HG03135 (cell line): ENCODE measurements around the gene SREBF2.

Experiments
- ATAC-seq: cut with Tn5 transposase; IDR thresholded peaks from one replicate; pipeline ENCODE4 v1.9.1; 2021; ENCODE audit warnings: mild to moderate bottlenecking, moderate library complexity; ENCODE audit not compliant: unreplicated experiment

SREBF2 gene

DNA sequence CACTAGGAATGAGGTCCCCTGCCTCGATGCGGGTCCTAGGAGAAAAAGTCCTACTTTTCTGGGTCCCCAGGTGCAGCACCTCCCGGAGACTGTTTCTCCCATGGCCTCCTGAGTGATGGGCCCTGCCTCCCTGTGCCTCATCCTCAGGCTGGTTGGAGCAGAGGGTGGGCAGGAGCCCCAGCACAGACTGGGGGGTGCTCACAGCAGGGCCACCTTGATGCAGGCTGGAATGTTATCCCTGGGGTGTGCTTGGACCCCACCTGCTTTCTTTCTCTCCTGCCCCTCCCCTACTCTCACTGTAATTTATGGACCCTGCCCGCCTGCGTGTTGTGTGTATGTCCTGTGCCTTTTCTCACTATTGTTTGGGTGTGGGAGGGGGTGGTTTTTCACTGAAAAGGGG lies 73.9 kb downstream of the SREBF2 start:
- no peak for ATAC-seq

DNA sequence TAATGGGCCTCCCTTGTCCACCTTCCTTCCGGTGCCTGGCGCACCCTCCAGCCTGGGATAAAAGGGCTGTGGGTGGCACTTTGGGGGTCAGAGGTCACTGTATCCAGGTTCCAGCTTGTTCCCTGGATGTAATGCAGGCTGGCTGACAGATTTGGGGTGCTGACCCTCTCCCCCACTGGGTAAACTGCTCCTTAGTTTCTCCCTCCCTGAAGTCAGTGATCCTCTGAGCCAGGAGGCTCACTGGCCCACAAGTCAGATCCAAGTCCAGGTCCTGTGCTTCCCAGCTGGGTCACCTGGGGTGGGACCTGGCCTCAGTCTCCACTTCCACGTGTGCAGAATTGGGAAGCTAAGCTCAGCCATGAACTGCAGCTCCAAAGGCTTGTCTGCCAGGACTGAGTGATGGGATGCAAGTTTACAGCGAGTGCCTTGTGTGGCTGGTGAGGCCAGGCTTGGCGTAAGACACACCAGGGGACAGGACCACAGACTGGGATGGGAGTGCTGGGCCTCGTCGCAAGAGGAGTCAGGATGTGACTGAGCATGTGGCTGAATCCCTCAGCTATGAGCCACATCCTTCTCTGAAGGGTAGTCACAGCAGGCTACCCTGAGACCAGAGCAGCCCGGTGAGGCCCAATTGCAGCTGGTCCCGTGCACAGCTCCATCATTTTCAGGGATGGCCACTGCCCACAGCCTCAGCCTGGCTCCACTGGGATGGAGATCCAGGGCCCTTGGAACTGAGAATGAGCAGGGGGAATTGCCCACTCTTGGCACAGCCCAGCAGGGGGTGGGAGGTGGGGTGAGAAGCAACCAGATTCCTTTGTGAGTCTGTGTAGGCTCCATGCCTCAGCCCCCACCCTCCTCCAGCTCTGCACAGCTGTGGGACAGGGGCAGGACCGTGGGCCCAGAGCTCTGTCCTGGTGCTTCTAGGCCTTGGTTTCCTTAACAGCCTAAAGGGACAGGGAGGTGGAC lies 74.8 kb downstream of the SREBF2 start:
- ATAC-seq, result no peak

DNA sequence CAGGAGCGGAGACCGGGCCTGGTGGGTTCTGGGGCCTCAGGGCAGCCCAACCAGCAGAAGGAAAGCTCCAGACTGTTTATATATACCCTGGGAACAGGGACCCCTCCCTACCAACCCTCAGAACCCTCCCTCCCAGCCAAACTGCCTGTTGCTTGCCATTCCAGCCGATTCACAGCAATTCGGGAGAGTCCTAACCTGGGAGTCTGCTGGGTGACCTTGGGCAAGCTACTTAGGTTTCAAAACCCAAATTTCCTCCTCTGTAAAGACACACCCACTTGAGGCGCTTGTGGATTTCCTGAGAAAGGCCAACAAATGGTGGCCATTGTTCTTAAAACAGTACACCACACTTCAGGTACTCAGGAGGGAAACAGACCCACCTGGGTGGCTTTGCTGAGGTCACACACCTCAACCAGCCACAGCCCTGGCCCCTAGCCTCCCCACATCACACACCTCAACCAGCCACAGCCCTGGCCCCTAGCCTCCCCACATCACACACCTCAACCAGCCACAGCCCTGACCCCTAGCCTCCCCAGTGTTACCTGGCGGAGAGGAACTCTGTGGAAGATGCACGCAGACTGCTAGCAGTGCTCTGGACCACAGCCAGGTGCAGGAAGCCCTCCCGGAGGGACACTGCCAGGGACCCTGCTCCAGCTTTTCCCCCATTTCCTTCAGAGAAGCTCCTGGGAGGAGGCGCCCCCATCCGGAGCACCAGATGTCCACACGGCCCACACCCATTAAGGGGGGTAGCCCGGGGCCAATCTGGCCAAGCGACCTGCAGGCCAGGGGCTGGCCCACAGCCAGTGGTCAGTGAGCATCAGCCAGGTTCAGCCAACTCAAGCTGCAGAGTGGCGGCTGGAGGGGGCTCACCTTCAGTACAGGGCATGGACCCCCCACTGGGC lies 75.8 kb downstream of the SREBF2 start:
- no peak for ATAC-seq

GRCh38 chr22:41909310-41910049 lies 76.6 kb downstream of the SREBF2 start:
- no peak for ATAC-seq

GRCh38 chr22:41910050-41911000 lies 77.4 kb downstream of the SREBF2 start:
- ATAC-seq, result no peak

GRCh38 chr22:41911001-41911611 lies 78.2 kb downstream of the SREBF2 start:
- ATAC-seq, result no peak

GRCh38 chr22:41912338-41913039 lies 79.6 kb downstream of the SREBF2 start:
- no peak for ATAC-seq

DNA sequence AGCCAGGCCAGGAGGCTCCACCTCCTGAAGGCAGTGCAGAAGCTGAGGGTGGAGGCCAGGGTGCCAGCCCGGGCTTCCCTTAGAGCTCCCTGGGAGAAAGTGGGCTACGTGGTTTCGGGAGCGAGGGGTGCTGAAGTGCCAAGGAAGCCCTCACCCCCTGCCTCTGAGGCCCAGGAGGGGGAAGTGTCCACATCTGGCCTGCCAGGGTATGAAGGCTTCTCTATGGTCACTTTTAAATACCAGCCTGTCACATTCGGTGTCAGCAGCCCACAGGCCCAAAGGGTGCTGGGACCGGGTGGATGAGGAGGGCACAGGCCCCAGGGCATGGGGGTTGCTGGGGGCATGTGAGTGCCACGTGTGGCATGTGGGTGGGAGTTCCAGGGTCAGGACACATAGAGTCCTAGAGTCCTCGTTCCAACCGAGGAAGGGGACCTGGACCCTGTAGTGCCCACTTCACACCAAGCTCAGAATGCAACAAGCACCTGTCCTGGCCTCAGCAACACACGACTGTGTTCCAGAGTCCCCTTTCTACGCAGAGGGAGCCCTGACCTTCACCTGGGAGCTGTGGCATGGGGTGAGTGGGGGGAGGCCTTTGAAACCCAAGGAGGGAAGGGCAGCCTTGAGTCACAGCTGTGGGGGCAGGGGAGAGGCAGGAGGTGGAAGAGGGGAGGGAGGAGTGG lies 80.3 kb downstream of the SREBF2 start:
- ATAC-seq, result no peak

DNA sequence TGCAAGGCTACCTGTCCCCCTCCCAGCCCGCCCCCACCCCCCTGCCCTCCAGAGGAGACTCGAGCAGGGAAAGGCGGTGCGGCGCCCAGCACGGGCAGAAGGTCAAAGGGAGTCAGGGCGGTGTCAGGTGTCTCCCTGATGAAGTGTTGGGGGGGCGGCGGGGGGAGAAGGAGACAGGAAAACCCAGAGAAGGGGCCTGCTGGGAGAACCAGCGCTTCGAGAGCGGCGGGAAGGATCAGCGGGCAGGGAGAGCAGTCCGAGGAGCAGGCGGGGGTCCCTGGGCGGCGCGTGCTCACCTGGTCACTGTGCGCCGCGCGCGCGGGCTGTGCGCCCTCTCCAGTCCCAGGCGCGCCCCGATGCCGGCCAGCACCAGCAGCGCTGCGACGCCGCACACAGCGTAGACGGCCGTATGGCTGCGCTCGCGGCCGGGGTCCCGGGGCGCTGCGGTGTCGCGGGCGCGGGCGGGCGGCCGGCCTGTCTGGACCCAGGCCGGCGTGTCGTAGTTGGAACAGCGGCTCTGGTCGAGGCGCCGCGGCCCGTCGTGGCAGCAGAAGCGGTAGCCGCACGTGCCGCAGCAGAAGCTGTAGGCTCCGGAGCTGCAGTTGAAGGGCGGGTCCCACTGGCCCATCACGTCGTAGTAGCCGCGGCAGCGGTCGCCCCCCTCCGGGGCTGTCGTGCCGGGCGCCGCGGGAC lies 81.1 kb downstream of the SREBF2 start:
- no peak for ATAC-seq

DNA sequence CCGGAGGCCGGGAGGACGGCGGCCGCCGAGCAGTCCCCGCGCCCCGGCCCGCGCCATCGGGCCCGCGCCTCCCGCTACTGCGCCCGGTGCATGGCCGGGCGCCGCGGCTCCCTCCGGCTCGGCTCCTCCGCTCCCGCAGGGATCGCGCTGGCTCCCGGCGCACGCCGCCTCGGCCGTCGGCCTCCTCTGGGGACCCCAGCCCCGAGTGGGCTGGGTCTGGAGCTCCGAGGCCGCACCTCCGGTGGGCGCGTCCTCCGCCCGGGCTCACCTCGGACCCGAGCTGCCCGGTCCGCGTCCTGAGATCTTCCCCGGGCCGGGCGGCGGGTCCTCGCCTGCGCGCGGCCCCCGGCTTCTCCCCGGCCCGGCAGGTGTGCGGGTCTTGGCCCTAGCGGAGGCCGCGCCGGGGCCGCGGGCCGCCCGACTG lies 81.7 kb downstream of the SREBF2 start:
- ATAC-seq, result no peak

DNA sequence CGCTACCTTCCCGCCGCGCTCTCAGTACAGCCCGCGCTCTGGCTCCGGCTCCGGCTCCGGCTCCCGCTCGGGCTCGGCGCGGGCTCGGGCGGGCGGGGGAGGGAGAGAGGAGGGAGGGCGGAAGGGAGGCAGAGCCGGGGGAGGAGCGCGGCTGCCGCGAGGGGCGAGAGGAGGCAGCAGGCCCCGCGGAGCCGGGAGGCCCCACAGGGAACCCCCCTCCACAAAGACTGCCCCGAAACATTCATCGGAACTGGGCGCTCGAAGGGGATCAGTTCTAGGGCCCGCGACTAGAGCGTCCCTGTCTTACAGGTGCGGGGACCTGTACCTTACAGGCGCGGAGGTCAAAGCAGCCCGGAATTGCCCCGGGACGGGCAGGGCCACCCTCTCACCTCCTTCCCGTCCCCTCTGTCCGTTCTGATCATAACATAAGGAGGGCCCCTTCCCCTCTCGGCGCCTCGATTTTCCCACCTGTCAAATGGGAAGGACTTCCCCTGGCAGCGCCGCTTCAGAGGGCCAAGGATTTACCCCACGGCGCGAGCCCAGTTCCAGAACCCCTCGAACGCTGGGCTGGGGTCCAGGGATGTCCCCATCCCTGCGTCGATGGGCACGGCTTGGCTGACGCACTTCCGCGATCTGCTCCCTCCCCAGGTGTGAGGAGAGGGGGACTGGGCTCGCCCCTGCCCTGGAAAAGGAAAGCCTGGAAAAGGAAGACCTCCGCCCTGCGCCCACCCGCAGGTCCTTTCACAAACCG lies 82.3 kb downstream of the SREBF2 start, which contains the start of gene SHISA8:
TSS of gene SHISA8 (minus strand) at position 40 of the 751 bp plus-strand sequence. CDS start 407 bp downstream, outside the sequence.
- ATAC-seq, result no peak

DNA sequence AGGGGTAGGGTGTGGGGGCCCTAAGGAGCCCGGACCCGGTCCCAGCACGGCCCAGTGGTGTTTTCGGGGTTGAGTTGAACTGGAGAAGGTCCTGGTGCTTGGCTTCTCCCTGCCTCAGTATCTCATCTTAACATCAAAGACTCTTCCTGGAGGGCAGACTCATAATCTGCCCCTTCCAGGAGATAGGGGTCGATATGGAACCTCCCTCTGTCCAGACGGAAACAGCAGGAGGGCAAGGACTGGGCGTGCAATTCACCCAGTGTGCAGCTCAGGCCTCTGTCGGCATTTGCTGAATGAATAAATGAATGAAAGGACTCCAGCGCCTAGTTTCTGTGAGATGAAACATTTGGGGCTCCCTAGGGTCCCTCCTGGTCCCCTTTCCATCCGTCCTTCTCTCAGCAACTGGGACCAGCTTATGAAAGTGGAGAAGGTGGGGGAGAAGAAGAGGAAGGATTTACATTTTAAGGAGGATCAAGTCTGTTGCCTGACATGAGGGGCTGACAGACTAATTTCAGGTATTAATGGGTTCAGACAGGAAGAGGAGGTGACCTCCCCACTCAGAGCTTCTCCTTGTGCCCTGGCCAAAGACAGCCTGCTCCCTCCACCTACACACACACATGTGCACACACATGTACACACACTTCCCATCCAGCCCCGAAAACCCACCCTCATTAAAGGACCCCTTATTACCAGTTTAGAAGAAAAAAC lies 83.0 kb downstream of the SREBF2 start:
- no peak for ATAC-seq

GRCh38 chr22:41916745-41917358 lies 83.9 kb downstream of the SREBF2 start:
- no peak for ATAC-seq

DNA sequence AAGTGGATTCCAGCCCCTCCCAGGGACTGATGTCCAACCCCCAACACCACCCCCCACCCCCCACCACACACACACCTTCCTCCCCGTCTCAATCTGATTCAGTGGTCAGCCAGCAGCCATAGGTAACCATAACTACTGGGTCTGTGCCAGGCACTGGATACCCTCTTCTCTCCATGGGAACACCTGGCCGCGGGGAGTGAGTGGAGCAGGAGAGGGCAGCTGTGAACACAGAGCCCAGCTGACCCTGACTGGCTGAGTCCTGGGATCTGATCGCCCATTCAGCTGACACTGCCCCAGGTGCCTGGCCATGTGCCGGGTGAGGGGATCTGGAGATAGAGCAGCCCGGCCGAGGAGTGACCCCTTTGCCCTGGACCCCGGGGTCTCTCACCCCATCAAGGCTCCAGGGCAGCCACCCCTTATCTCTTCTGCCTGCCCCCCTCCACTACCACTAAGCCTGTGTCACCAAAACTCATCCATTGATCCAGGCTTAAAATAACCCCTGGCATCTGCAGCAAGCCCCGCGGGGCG lies 84.5 kb downstream of the SREBF2 start:
- no peak for ATAC-seq
